SK-N-SH (cell line): Measurements from ENCODE around the gene UPB1. TPM values are rescaled to one million over a fixed set of nuclear protein-coding genes. Genes with fewer than 3 reads are reported as not detected.

ENCODE experiments used
- CTCF ChIA-PET: fragments of 300-600, 350-600 bp; formaldehyde crosslinking; extraction: SDS; loops from one replicate; lab custom pipeline; 2021; lab: Yijun Ruan, JAX
- POLR2A ChIA-PET: fragments of 350-600 bp; sonication (Branson Sonifier 250); formaldehyde crosslinking; extraction: SDS; loops from one replicate; lab custom pipeline; 2020; ENCODE audit warnings: antibody characterized with exemption, inconsistent platforms; lab: Yijun Ruan, JAX
- DNase-seq: peaks from one replicate; pipeline ENCODE4 v3.0.0; 2012
- H2AFZ ChIP-seq: fragments of 200-600 bp; sonication (generic); 2 replicates; pipeline ENCODE4 v1.8.1; 2016; ENCODE audit warnings: antibody characterized with exemption, mild to moderate bottlenecking, low read depth
- H3F3A ChIP-seq: fragments of 200-600 bp; sonication (generic); replicated peaks from 2 replicates; pipeline ENCODE3; 2016; ENCODE audit warnings: antibody characterized with exemption, mild to moderate bottlenecking; ENCODE audit not compliant: insufficient read depth
- H3K27ac ChIP-seq, 2 experiments: fragments of 200-500 bp in 1 of 2; fragments of 200-600 bp in 1 of 2; sonication (Bioruptor generic) in 1 of 2; sonication (generic), shearing (Covaris generic) in 1 of 2; 2 replicates each; pipeline versions ENCODE4 v1.5.1 to v1.6.1; 2014 to 2016; ENCODE audit warnings: low read depth in 2 of 2, inconsistent platforms in 1 of 2, low read length in 1 of 2, mild to moderate bottlenecking in 1 of 2, mixed read lengths in 1 of 2
- H3K27me3 ChIP-seq: fragments of 200-600 bp; sonication (generic), shearing (Covaris generic); 2 replicates; pipeline ENCODE4 v1.6.1; 2016; ENCODE audit warnings: mixed run types; ENCODE audit not compliant: insufficient read depth
- H3K36me3 ChIP-seq, 2 experiments: fragments of 200-500 bp in 1 of 2; fragments of 200-600 bp in 1 of 2; sonication (Bioruptor generic) in 1 of 2; sonication (generic) in 1 of 2; replicated peaks in 1 of 2; 2 replicates each; pipeline versions ENCODE3 to v1.5.1; 2014 to 2016; ENCODE audit warnings: low read length in 1 of 2, mild to moderate bottlenecking in 1 of 2; ENCODE audit not compliant: insufficient read depth in 2 of 2, control insufficient read depth in 1 of 2
- H3K4me1 ChIP-seq, 2 experiments: fragments of 200-500 bp in 1 of 2; fragments of 200-600 bp in 1 of 2; sonication (Bioruptor generic) in 1 of 2; sonication (generic), shearing (Covaris generic) in 1 of 2; 2 replicates each; pipeline versions ENCODE4 v1.5.1 to v1.6.1; 2014 to 2016; ENCODE audit warnings: low read depth in 1 of 2, low read length in 1 of 2, mixed run types in 1 of 2; ENCODE audit not compliant: insufficient read depth in 2 of 2, control insufficient read depth in 1 of 2
- H3K4me2 ChIP-seq: fragments of 200-600 bp; sonication (generic), shearing (Covaris generic); 2 replicates; pipeline ENCODE4 v1.6.1; 2017; ENCODE audit warnings: mixed run types
- H3K4me3 ChIP-seq, 2 experiments: fragments of 200-500 bp in 1 of 2; fragments of 200-600 bp in 1 of 2; sonication (Bioruptor generic) in 1 of 2; sonication (generic), shearing (Covaris generic) in 1 of 2; 2 replicates each; pipeline versions ENCODE4 v1.5.1 to v1.8.1; 2014 to 2016; ENCODE audit warnings: low read depth in 2 of 2, inconsistent platforms in 1 of 2, low read length in 1 of 2, mild to moderate bottlenecking in 1 of 2, mixed read lengths in 1 of 2, moderate library complexity in 1 of 2
- H3K79me2 ChIP-seq: fragments of 200-600 bp; sonication (generic); 2 replicates; pipeline ENCODE4 v1.8.1; 2017; ENCODE audit warnings: mild to moderate bottlenecking; ENCODE audit not compliant: insufficient read depth
- H3K9ac ChIP-seq: fragments of 200-600 bp; sonication (generic); 2 replicates; pipeline ENCODE4 v1.6.1; 2017; ENCODE audit warnings: mixed run types
- H3K9me2 ChIP-seq: fragments of 200-600 bp; sonication (generic); 2 replicates; pipeline ENCODE4 v1.6.1; 2017; ENCODE audit warnings: mixed run types
- H3K9me3 ChIP-seq: fragments of 200-600 bp; sonication (generic); 2 replicates; pipeline ENCODE4 v1.6.1; 2017; ENCODE audit warnings: mixed run types, mild to moderate bottlenecking, moderate library complexity
- H4K20me1 ChIP-seq: fragments of 200-600 bp; sonication (generic); 2 replicates; pipeline ENCODE4 v1.6.1; 2017; ENCODE audit warnings: mild to moderate bottlenecking, mixed run types; ENCODE audit not compliant: insufficient read depth
- CHD2 ChIP-seq: fragments of 150-350 bp; IDR thresholded peaks from 2 replicates; pipeline ENCODE4 v1.6.1; 2018; ENCODE audit warnings: low read length; ENCODE audit not compliant: partially characterized antibody
- EP300 ChIP-seq, 2 experiments: IDR thresholded peaks; 2 replicates each; pipeline versions ENCODE4 v1.4.0 to v1.6.1; 2012; ENCODE audit warnings: borderline replicate concordance in 1 of 2, low read depth in 1 of 2, low read length in 1 of 2
- EZH2phosphoT487 ChIP-seq: fragments of 200-600 bp; sonication (generic); IDR thresholded peaks from 2 replicates; pipeline ENCODE4 v1.6.1; 2017; ENCODE audit warnings: low read depth, mixed run types, mild to moderate bottlenecking, antibody characterized with exemption, moderate library complexity, borderline replicate concordance
- FOSL2 ChIP-seq: IDR thresholded peaks from 2 replicates; pipeline ENCODE4 v1.4.0; 2012; ENCODE audit warnings: low read depth, mild to moderate bottlenecking, moderate library complexity, borderline replicate concordance
- FOXJ3 ChIP-seq: sonication (generic); formaldehyde crosslinking; IDR thresholded peaks from 2 replicates; pipeline ENCODE4 v1.5.1; 2020; ENCODE audit warnings: mild to moderate bottlenecking, missing genetic modification reagents
- FOXM1 ChIP-seq: IDR thresholded peaks from 2 replicates; pipeline ENCODE4 v1.4.0; 2012; ENCODE audit warnings: low read depth, mild to moderate bottlenecking
- GABPA ChIP-seq: IDR thresholded peaks from 2 replicates; pipeline ENCODE4 v1.4.0; 2012; ENCODE audit warnings: low read depth, mild to moderate bottlenecking
- GATA2 ChIP-seq: sonication (generic); formaldehyde crosslinking; IDR thresholded peaks from 2 replicates; pipeline ENCODE4 v1.5.0; 2020; ENCODE audit warnings: mild to moderate bottlenecking, missing genetic modification reagents
- JUND ChIP-seq: IDR thresholded peaks from 2 replicates; pipeline ENCODE4 v1.4.0; 2012
- NFIC ChIP-seq: IDR thresholded peaks from 2 replicates; pipeline ENCODE4 v1.4.0; 2012; ENCODE audit warnings: borderline replicate concordance
- NRF1 ChIP-seq: IDR thresholded peaks from 2 replicates; pipeline ENCODE4 v1.6.1; 2012; ENCODE audit warnings: low read depth, mild to moderate bottlenecking, low read length
- POLR2AphosphoS5 ChIP-seq: IDR thresholded peaks from 2 replicates; pipeline ENCODE4 v1.6.1; 2012; ENCODE audit warnings: low read depth, low read length
- RCOR1 ChIP-seq: fragments of 150-350 bp; IDR thresholded peaks from 2 replicates; pipeline ENCODE4 v1.6.1; 2017; ENCODE audit warnings: antibody characterized with exemption, low read length
- SMC3 ChIP-seq: IDR thresholded peaks from 2 replicates; pipeline ENCODE4 v1.6.1; 2012; ENCODE audit warnings: low read depth, low read length, improper control_type of control experiment
- TCF12 ChIP-seq: IDR thresholded peaks from 2 replicates; pipeline ENCODE4 v1.4.0; 2012
- WGBS: methylation state at CpG from one replicate; pipeline ENCODE4 v1.1.6; 2017; ENCODE audit warnings: low lambda C conversion rate; 5-methylcytosine and 5-hydroxymethylcytosine counted together
- polyA plus RNA-seq, 3 experiments: library from polyadenylated mRNA; depleted of rRNA; stranded (reverse); fragments of >200 nt; gene quantifications; 2 replicates each; pipeline ENCODE4 v1.2.3, GENCODE V29; 2012
- TF ChIP-seq, protein P1 (sequence below): IDR thresholded peaks from 2 replicates; pipeline ENCODE4 v1.4.0; 2012; ENCODE audit warnings: low read depth, borderline replicate concordance
- TF ChIP-seq, protein P2 (sequence below): IDR thresholded peaks from 2 replicates; pipeline ENCODE4 v1.6.1; 2012; ENCODE audit warnings: mild to moderate bottlenecking, low read depth, low read length, moderate library complexity
- TF ChIP-seq, protein P3 (sequence below): IDR thresholded peaks from 2 replicates; pipeline ENCODE4; 2012

Gene UPB1
- polyA plus RNA-seq, 1 of the 3 experiments (the other 2 are of a cell fraction): 0.30 TPM

DNA sequence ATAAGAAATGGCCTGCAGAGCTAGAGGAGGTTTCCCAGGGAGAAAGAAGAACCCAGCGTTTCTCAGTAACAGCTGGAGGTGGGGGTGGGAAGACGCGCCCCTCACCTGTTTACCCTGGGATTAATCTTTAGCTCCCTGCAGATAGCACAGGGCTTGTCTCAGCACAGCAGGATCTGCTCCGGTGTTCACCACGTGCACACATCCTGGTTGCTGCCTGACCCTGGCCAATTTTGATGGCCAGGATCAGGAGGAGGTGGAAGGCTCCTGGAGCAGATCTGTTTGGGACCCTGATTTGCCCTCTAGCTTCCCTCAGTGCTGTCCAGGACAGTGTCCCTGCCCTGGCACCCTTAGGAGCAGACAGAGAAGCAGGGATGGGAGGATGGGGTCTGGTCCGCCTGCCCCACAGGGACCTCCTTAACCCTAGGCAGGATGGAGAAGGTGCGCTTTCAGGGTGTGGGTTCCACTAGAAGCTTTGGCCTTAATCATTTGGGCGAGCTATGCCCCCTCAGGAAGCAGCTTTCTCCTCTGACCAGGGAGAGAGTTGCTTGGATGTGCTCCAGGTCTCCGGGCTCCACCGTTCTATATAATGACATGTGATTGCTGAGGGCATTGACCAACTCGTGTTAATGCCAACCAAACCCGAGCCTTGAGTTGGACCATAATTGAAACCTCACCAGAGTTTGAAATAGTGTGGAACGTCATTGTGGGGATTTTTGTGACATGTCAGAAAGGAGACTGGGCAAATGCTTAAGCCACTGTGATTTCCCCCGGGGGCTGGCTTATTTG is 19.3 kb downstream of the UPB1 start:
- H3K4me2 ChIP-seq: no peak overlapping the region
- TF ChIP-seq, protein P1, sequence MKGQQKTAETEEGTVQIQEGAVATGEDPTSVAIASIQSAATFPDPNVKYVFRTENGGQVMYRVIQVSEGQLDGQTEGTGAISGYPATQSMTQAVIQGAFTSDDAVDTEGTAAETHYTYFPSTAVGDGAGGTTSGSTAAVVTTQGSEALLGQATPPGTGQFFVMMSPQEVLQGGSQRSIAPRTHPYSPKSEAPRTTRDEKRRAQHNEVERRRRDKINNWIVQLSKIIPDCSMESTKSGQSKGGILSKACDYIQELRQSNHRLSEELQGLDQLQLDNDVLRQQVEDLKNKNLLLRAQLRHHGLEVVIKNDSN: no peak
- TF ChIP-seq EP300 (IDR thresholded peaks at IDR 0.05; ENCODE audit: borderline replicate concordance in 1 of 2, low read depth in 1 of 2, low read length in 1 of 2) (no peak), POLR2AphosphoS5 (no peak), JUND (no peak)
- TF ChIP-seq, protein P2, sequence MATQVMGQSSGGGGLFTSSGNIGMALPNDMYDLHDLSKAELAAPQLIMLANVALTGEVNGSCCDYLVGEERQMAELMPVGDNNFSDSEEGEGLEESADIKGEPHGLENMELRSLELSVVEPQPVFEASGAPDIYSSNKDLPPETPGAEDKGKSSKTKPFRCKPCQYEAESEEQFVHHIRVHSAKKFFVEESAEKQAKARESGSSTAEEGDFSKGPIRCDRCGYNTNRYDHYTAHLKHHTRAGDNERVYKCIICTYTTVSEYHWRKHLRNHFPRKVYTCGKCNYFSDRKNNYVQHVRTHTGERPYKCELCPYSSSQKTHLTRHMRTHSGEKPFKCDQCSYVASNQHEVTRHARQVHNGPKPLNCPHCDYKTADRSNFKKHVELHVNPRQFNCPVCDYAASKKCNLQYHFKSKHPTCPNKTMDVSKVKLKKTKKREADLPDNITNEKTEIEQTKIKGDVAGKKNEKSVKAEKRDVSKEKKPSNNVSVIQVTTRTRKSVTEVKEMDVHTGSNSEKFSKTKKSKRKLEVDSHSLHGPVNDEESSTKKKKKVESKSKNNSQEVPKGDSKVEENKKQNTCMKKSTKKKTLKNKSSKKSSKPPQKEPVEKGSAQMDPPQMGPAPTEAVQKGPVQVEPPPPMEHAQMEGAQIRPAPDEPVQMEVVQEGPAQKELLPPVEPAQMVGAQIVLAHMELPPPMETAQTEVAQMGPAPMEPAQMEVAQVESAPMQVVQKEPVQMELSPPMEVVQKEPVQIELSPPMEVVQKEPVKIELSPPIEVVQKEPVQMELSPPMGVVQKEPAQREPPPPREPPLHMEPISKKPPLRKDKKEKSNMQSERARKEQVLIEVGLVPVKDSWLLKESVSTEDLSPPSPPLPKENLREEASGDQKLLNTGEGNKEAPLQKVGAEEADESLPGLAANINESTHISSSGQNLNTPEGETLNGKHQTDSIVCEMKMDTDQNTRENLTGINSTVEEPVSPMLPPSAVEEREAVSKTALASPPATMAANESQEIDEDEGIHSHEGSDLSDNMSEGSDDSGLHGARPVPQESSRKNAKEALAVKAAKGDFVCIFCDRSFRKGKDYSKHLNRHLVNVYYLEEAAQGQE: no peak
- CTCF ChIA-PET: interaction anchor here (1.0 to 1.4 kb wide), 2 partner anchors 9 to 11 kb away, joined by 3 to 4 read pairs; no protein-coding TSS in a partner anchor

DNA sequence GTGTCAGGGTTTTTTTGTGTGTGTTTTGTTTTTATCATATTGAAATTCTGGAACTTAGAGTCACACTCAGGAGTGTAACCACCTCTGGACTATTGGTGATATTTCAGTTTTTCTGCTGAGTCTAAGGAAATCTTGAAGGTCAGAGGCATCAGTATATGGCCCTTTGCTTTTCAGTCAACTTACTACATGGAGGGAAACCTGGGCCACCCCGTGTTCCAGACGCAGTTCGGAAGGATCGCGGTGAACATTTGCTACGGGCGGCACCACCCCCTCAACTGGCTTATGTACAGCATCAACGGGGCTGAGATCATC is 19.9 kb downstream of the UPB1 start:
- 97% methylated on average over 8 of the region's 8 CpGs for WGBS
- H3K9me2 ChIP-seq: no peaks in the 10 kb centered on the region
- no peaks in the 10 kb centered on the region for H3K9me3 ChIP-seq
- no peak for DNase-seq
- no peak overlapping the region for H3K27ac ChIP-seq
- no peaks in the 10 kb centered on the region for H3K36me3 ChIP-seq
- H3K4me2 ChIP-seq: no peak overlapping the region
- H3K9ac ChIP-seq: no peak overlapping the region
- no peaks in the 10 kb centered on the region for H3K27me3 ChIP-seq
- peaks cover 7 to 13% of the 10 kb centered on the region in 2 experiments; a peak in 2 of 4 replicates for H3K4me1 ChIP-seq
- H3K4me3 ChIP-seq: no peak overlapping the region
- H2AFZ ChIP-seq: no peak overlapping the region
- no peaks in the 10 kb centered on the region for H3K79me2 ChIP-seq
- TF ChIP-seq FOXM1 (no peak), EZH2phosphoT487 (no peak), CHD2 (no peak), FOSL2 (no peak), RCOR1 (no peak), FOXJ3 (CRISPR knock-in tag) (no peak), NFIC (no peak), NRF1 (no peak), GABPA (no peak), SMC3 (no peak), GATA2 (CRISPR knock-in tag) (no peak), TCF12 (no peak)
- TF ChIP-seq, protein P1: no peak
- TF ChIP-seq, protein P3, sequence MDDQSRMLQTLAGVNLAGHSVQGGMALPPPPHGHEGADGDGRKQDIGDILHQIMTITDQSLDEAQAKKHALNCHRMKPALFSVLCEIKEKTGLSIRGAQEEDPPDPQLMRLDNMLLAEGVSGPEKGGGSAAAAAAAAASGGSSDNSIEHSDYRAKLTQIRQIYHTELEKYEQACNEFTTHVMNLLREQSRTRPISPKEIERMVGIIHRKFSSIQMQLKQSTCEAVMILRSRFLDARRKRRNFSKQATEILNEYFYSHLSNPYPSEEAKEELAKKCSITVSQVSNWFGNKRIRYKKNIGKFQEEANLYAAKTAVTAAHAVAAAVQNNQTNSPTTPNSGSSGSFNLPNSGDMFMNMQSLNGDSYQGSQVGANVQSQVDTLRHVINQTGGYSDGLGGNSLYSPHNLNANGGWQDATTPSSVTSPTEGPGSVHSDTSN: no peak
- TF ChIP-seq, all 33 proteins: peak for 0
- H3F3A ChIP-seq: peaks cover 12% of the 10 kb centered on the region
- ChIA-PET CTCF (interaction anchor here (1.4 kb wide), 1 partner anchor 9 kb away, joined by 3 read pairs; no protein-coding TSS in a partner anchor), POLR2A (no interaction called here)
- no peaks in the 10 kb centered on the region for H4K20me1 ChIP-seq

More for the DNA sequence above, 19.3 kb downstream of the UPB1 start:
- H3K27ac ChIP-seq: no peak overlapping the region
- WGBS: 81% methylated on average over 13 of the region's 14 CpGs
- H3K4me1 ChIP-seq: peaks cover 5 to 13% of the 10 kb centered on the region in 2 experiments; a peak in 2 of 4 replicates
- no peaks in the 10 kb centered on the region for H4K20me1 ChIP-seq
- no peaks in the 10 kb centered on the region for H3K9me2 ChIP-seq
- no peak overlapping the region for H2AFZ ChIP-seq
- no peak overlapping the region for H3K9ac ChIP-seq
- POLR2A ChIA-PET: no interaction called here
- H3K79me2 ChIP-seq: no peaks in the 10 kb centered on the region
- no peak overlapping the region for H3K4me3 ChIP-seq
- H3K27me3 ChIP-seq: no peaks in the 10 kb centered on the region
- H3F3A ChIP-seq: peaks cover 12% of the 10 kb centered on the region
- H3K9me3 ChIP-seq: no peaks in the 10 kb centered on the region
- no peak for DNase-seq
- H3K36me3 ChIP-seq: no peaks in the 10 kb centered on the region
